Mesodermal cell (in vitro differentiated cells): Measurements from ENCODE around the gene MSH4.

Experiments used
- H3K27ac ChIP-seq: 2 replicates; pipeline ENCODE4 v1.7.0; 2013; ENCODE audit warnings: mild to moderate bottlenecking, low read depth, low read length, moderate library complexity; ENCODE audit not compliant: severe bottlenecking
- H3K36me3 ChIP-seq: 2 replicates; pipeline ENCODE4 v1.7.1; 2013; ENCODE audit warnings: mild to moderate bottlenecking, low read length, moderate library complexity; ENCODE audit not compliant: control insufficient read depth, insufficient read depth
- H3K4me1 ChIP-seq: one replicate; pipeline ENCODE4 v1.7.1; 2013; ENCODE audit warnings: mild to moderate bottlenecking, low read length; ENCODE audit not compliant: insufficient read depth, control insufficient read depth, poor library complexity, severe bottlenecking
- H3K4me3 ChIP-seq: 2 replicates; pipeline ENCODE4 v1.7.0; 2013; ENCODE audit warnings: low read length, control low read depth, mild to moderate bottlenecking; ENCODE audit not compliant: insufficient read depth, poor library complexity, severe bottlenecking; ENCODE audit errors: extremely low read depth
- H3K9me3 ChIP-seq: 2 replicates; pipeline ENCODE4 v1.7.1; 2013; ENCODE audit warnings: mild to moderate bottlenecking, low read length, moderate library complexity; ENCODE audit not compliant: control insufficient read depth
- WGBS, 2 experiments: methylation state at CpG; one replicate each; pipeline ENCODE4 v1.1.5; 2013; ENCODE audit warnings: missing lambda C conversion rate in 2 of 2; ENCODE audit not compliant: insufficient coverage in 2 of 2; 5-methylcytosine and 5-hydroxymethylcytosine counted together

Gene MSH4

GRCh38 chr1:75841421-75841820 lies 44.7 kb downstream of the MSH4 start:
- no peak overlapping the region for H3K4me3 ChIP-seq
- H3K27ac ChIP-seq: no peak overlapping the region
- no peaks in the 10 kb centered on the region for H3K36me3 ChIP-seq
- H3K9me3 ChIP-seq: no peaks in the 10 kb centered on the region
- H3K4me1 ChIP-seq: no peaks in the 10 kb centered on the region

GRCh38 chr1:75845576-75845975 lies 48.9 kb downstream of the MSH4 start:
- Histone ChIP-seq H3K4me3 (no peak overlapping the region), H3K4me1 (no peaks in the 10 kb centered on the region), H3K9me3 (no peaks in the 10 kb centered on the region), H3K36me3 (no peaks in the 10 kb centered on the region), H3K27ac (no peak overlapping the region)
- 20% methylated on average over 1 of the region's 1 CpG; no CpG with 5 or more reads in 1 of the 2 experiments for WGBS, 2 experiments

GRCh38 chr1:75855010-75855409 lies 58.3 kb downstream of the MSH4 start:
- Histone ChIP-seq H3K36me3 (no peaks in the 10 kb centered on the region), H3K27ac (no peak overlapping the region)
- WGBS, 2 experiments: no CpG with 5 or more reads among the region's 2 CpGs

GRCh38 chr1:75855734-75856133 lies 59.1 kb downstream of the MSH4 start:
- Histone ChIP-seq H3K27ac (no peak overlapping the region), H3K4me3 (no peak overlapping the region), H3K4me1 (no peaks in the 10 kb centered on the region), H3K36me3 (no peaks in the 10 kb centered on the region), H3K9me3 (no peaks in the 10 kb centered on the region)

More at GRCh38 chr1:75855010-75855409, 58.3 kb downstream of the MSH4 start:
- no peaks in the 10 kb centered on the region for H3K4me1 ChIP-seq
- no peak overlapping the region for H3K4me3 ChIP-seq
- H3K9me3 ChIP-seq: no peaks in the 10 kb centered on the region

GRCh38 chr1:75861831-75862230 lies 65.1 kb downstream of the MSH4 start:
- Histone ChIP-seq H3K9me3 (no peaks in the 10 kb centered on the region), H3K27ac (no peak overlapping the region)
- 33 to 90% methylated on average over 1 to 2 of the region's 6 CpGs for WGBS, 2 experiments

GRCh38 chr1:75870951-75871350 lies 74.3 kb downstream of the MSH4 start:
- Histone ChIP-seq H3K4me3 (no peak overlapping the region), H3K36me3 (no peaks in the 10 kb centered on the region), H3K27ac (no peak overlapping the region), H3K9me3 (peaks cover 11% of the 10 kb centered on the region), H3K4me1 (no peaks in the 10 kb centered on the region)
- no CpG with 5 or more reads among the region's 1 CpG for WGBS, 2 experiments

More at GRCh38 chr1:75861831-75862230, 65.1 kb downstream of the MSH4 start:
- H3K4me3 ChIP-seq: no peak overlapping the region
- H3K36me3 ChIP-seq: no peaks in the 10 kb centered on the region
- no peaks in the 10 kb centered on the region for H3K4me1 ChIP-seq

- WGBS, 2 experiments: no CpG with 5 or more reads among the region's 1 CpG
These were observed 83.3 kb downstream of the MSH4 start for GRCh38 chr1:75879985-75880384.

GRCh38 chr1:75884437-75884836 lies 87.8 kb downstream of the MSH4 start:
- Histone ChIP-seq H3K4me1 (no peaks in the 10 kb centered on the region), H3K4me3 (no peak overlapping the region), H3K9me3 (no peaks in the 10 kb centered on the region), H3K27ac (no peak overlapping the region), H3K36me3 (no peaks in the 10 kb centered on the region)
- WGBS, 2 experiments: no CpG with 5 or more reads among the region's 1 CpG

More at GRCh38 chr1:75879985-75880384, 83.3 kb downstream of the MSH4 start:
- Histone ChIP-seq H3K4me3 (no peak overlapping the region), H3K27ac (no peak overlapping the region), H3K4me1 (no peaks in the 10 kb centered on the region), H3K9me3 (no peaks in the 10 kb centered on the region), H3K36me3 (no peaks in the 10 kb centered on the region)

GRCh38 chr1:75901371-75901770 lies 104.7 kb downstream of the MSH4 start:
- Histone ChIP-seq H3K9me3 (no peaks in the 10 kb centered on the region), H3K4me3 (no peak overlapping the region), H3K36me3 (no peaks in the 10 kb centered on the region), H3K4me1 (no peaks in the 10 kb centered on the region), H3K27ac (no peak overlapping the region)
- WGBS, 2 experiments: no CpG with 5 or more reads among the region's 1 CpG

GRCh38 chr1:75908717-75909152 lies 112.1 kb downstream of the MSH4 start:
- Histone ChIP-seq H3K36me3 (no peaks in the 10 kb centered on the region), H3K4me1 (no peaks in the 10 kb centered on the region), H3K9me3 (peaks cover 8% of the 10 kb centered on the region), H3K27ac (no peak overlapping the region), H3K4me3 (no peak overlapping the region)
- WGBS, 2 experiments: 0% methylated on average over 1 of the region's 2 CpGs; no CpG with 5 or more reads in 1 of the 2 experiments

GRCh38 chr1:75916834-75917233 lies 120.2 kb downstream of the MSH4 start:
- 90 to 100% methylated on average over 1 to 2 of the region's 2 CpGs for WGBS, 2 experiments
- Histone ChIP-seq H3K36me3 (no peaks in the 10 kb centered on the region), H3K4me1 (no peaks in the 10 kb centered on the region), H3K4me3 (no peak overlapping the region), H3K27ac (no peak overlapping the region), H3K9me3 (no peaks in the 10 kb centered on the region)
